ENCODE results near the gene NR6A1. TPM values are rescaled to one million over a fixed set of nuclear protein-coding genes. Genes with fewer than 3 reads are reported as not detected.

Gene NR6A1
- total RNA-seq, 1 donor from 2014 or later, result 0.92 TPM

- Histone ChIP-seq H3K27me3 (ENCODE audit: control insufficient read depth, insufficient read depth, low read length) (no peaks in the 10 kb centered on the region), H3K36me3 (ENCODE audit: control insufficient read depth, insufficient read depth, low read length) (no peaks in the 10 kb centered on the region), H3K4me3 (ENCODE audit: low read depth, low read length) (no peak overlapping the region)
- TF ChIP-seq CTCF (IDR thresholded peaks at IDR 0.05; ENCODE audit: insufficient read depth, low read length, poor library complexity, severe bottlenecking), result no peak
- DNase-seq (ENCODE audit: low read depth), result no peak
Measured at GRCh38 chr9:124673063-124673462, 98.0 kb downstream of the NR6A1 start.

GRCh38 chr9:124671861-124672260, 99.2 kb downstream of the NR6A1 start:
- TF ChIP-seq CTCF (IDR thresholded peaks at IDR 0.05; ENCODE audit: insufficient read depth, low read length, poor library complexity, severe bottlenecking), result no peak
- Histone ChIP-seq H3K4me3 (ENCODE audit: low read depth, low read length) (no peak overlapping the region), H3K27me3 (ENCODE audit: control insufficient read depth, insufficient read depth, low read length) (no peaks in the 10 kb centered on the region), H3K36me3 (ENCODE audit: control insufficient read depth, insufficient read depth, low read length) (no peaks in the 10 kb centered on the region)
- no peak for DNase-seq (ENCODE audit: low read depth)

GRCh38 chr9:124666642-124667041, 104.5 kb downstream of the NR6A1 start:
- no peak for TF ChIP-seq CTCF (IDR thresholded peaks at IDR 0.05; ENCODE audit: insufficient read depth, low read length, poor library complexity, severe bottlenecking)
- H3K4me3 ChIP-seq (ENCODE audit: low read depth, low read length), result no peak overlapping the region
- DNase-seq (ENCODE audit: low read depth), result no peak
- no peaks in the 10 kb centered on the region for H3K27me3 ChIP-seq (ENCODE audit: control insufficient read depth, insufficient read depth, low read length)
- no peaks in the 10 kb centered on the region for H3K36me3 ChIP-seq (ENCODE audit: control insufficient read depth, insufficient read depth, low read length)

- H3K36me3 ChIP-seq (ENCODE audit: control insufficient read depth, insufficient read depth, low read length), result no peaks in the 10 kb centered on the region
- DNase-seq (ENCODE audit: low read depth), result peak; percentile 67
- no peak overlapping the region for H3K4me3 ChIP-seq (ENCODE audit: low read depth, low read length)
- H3K27me3 ChIP-seq (ENCODE audit: control insufficient read depth, insufficient read depth, low read length), result no peaks in the 10 kb centered on the region
- TF ChIP-seq CTCF (IDR thresholded peaks at IDR 0.05; ENCODE audit: insufficient read depth, low read length, poor library complexity, severe bottlenecking), result no peak
Measured at GRCh38 chr9:124665391-124666058, 105.6 kb downstream of the NR6A1 start.

- Histone ChIP-seq H3K27me3 (ENCODE audit: control insufficient read depth, insufficient read depth, low read length) (no peaks in the 10 kb centered on the region), H3K4me3 (ENCODE audit: low read depth, low read length) (no peak overlapping the region), H3K36me3 (ENCODE audit: control insufficient read depth, insufficient read depth, low read length) (no peaks in the 10 kb centered on the region)
- no peak for DNase-seq (ENCODE audit: low read depth)
- TF ChIP-seq CTCF (IDR thresholded peaks at IDR 0.05; ENCODE audit: insufficient read depth, low read length, poor library complexity, severe bottlenecking), result no peak
Measured at GRCh38 chr9:124664143-124664542, 107.0 kb downstream of the NR6A1 start.
